Panc1 (cell line): ENCODE data around the gene NINL. TPM values are rescaled to one million over a fixed set of nuclear protein-coding genes. Genes with fewer than 3 reads are reported as not detected.

Source experiments
- ATAC-seq: fragments of 200-7000 bp; cut with Tn5 transposase; 2 replicates; pipeline ENCODE4 v1.9.1; 2020; ENCODE audit warnings: mild to moderate bottlenecking, moderate library complexity
- BruUV-seq: library from RNA; stranded (reverse); fragments of 400-500 nt; replicated peaks from 2 replicates; lab custom pipeline; 2021; lab: Mats Ljungman, UMichigan
- CTCF ChIA-PET: fragments of 300-600 bp; sonication (Branson Sonifier 250); formaldehyde crosslinking; loops from one replicate; lab custom pipeline; 2022; ENCODE audit warnings: antibody characterized with exemption; lab: Charles Lee
- POLR2A ChIA-PET: fragments of 300-600 bp; sonication (Branson Sonifier 250); formaldehyde crosslinking; loops from one replicate; lab custom pipeline; 2022; ENCODE audit warnings: antibody characterized with exemption; lab: Charles Lee
- DNase-seq: peaks from one replicate; pipeline ENCODE4 v3.0.0-alpha.2; 2010; ENCODE audit warnings: low read depth, low spot score
- H3K27ac ChIP-seq: 2 replicates; pipeline ENCODE4 v1.5.1; 2011; ENCODE audit warnings: mild to moderate bottlenecking, low read length, inconsistent platforms
- H3K27me3 ChIP-seq: fragments of 200-500 bp; sonication (Bioruptor generic); 2 replicates; pipeline ENCODE4 v1.6.0; 2014; ENCODE audit warnings: low read length, inconsistent platforms; ENCODE audit not compliant: control insufficient read depth, insufficient read depth
- H3K36me3 ChIP-seq: fragments of 200-500 bp; sonication (Bioruptor generic); 2 replicates; pipeline ENCODE4 v1.5.1; 2014; ENCODE audit warnings: inconsistent platforms, mild to moderate bottlenecking, low read length, moderate library complexity; ENCODE audit not compliant: control insufficient read depth, insufficient read depth
- H3K4me1 ChIP-seq: 2 replicates; pipeline ENCODE4 v1.5.1; 2011; ENCODE audit warnings: inconsistent platforms, mild to moderate bottlenecking, low read length, moderate library complexity; ENCODE audit not compliant: control insufficient read depth, insufficient read depth
- H3K4me3 ChIP-seq, 2 experiments: 2 replicates each; pipeline ENCODE4 v1.5.1; 2011 to 2012; ENCODE audit warnings: low read depth in 2 of 2, low read length in 2 of 2, mild to moderate bottlenecking in 2 of 2, inconsistent platforms in 1 of 2, moderate library complexity in 1 of 2
- H3K9me3 ChIP-seq: fragments of 200-500 bp; sonication (Bioruptor generic); 2 replicates; pipeline ENCODE4 v1.5.1; 2014; ENCODE audit warnings: low read depth, mild to moderate bottlenecking, inconsistent platforms, low read length, moderate library complexity; ENCODE audit not compliant: control insufficient read depth, insufficient read depth
- CTCF ChIP-seq: fragments of 450-650 bp; IDR thresholded peaks from 2 replicates; pipeline ENCODE4 v1.5.1; 2017; ENCODE audit warnings: mild to moderate bottlenecking
- POLR2AphosphoS5 ChIP-seq: IDR thresholded peaks from 2 replicates; pipeline ENCODE4 v1.6.1; 2012; ENCODE audit warnings: mild to moderate bottlenecking, low read depth, low read length, moderate library complexity
- REST ChIP-seq, 2 experiments: IDR thresholded peaks; 2 replicates each; pipeline ENCODE4 v1.6.1; 2011 to 2012; ENCODE audit warnings: low read depth in 2 of 2, control low read depth in 1 of 2, low read length in 1 of 2, mild to moderate bottlenecking in 1 of 2, moderate library complexity in 1 of 2; ENCODE audit not compliant: insufficient read depth in 1 of 2
- SIN3A ChIP-seq: IDR thresholded peaks from 2 replicates; pipeline ENCODE4 v1.6.1; 2012; ENCODE audit warnings: low read depth, mild to moderate bottlenecking, low read length, moderate library complexity, borderline replicate concordance; ENCODE audit not compliant: insufficient read depth
- TCF7L2 ChIP-seq: IDR thresholded peaks from 2 replicates; pipeline ENCODE4 v1.6.1; 2011; ENCODE audit warnings: mild to moderate bottlenecking, low read depth, low read length, inconsistent platforms
- in situ Hi-C: cut with HindIII; loops from 2 replicates; pipeline ENCODE4 v1.10.0; 2016; ENCODE audit warnings: low sequenced_read_pairs, low pct_unique_long_range_greater_than_20kb
- intact Hi-C: fragments of 100-400 bp; cut with micrococcal nuclease; formaldehyde crosslinking; loops from one replicate; pipeline ENCODE4 v1.10.0; 2022; ENCODE audit not compliant: unreplicated experiment
- total RNA-seq: library from RNA; stranded (reverse); gene quantifications from one replicate; pipeline ENCODE4 v1.2.1, GENCODE V29; 2021; ENCODE audit not compliant: unreplicated experiment

NINL gene
- total RNA-seq, 1 experiment from 2014 or later: 25.0 TPM

GRCh38 chr20:25508083-25508770 lies 77.1 kb downstream of the NINL start:
- DNase-seq: no peak
- in situ Hi-C loops (no loop called here), intact Hi-C loops (no loop called here)
- ChIA-PET POLR2A (no interaction called here), CTCF (no interaction called here)
- H3K4me1 ChIP-seq: no peaks in the 10 kb centered on the region
- no TSS peak for BruUV-seq
- no peaks in the 10 kb centered on the region for H3K27me3 ChIP-seq
- peak; percentile 49; the same call in 1 of the 2 replicates for ATAC-seq
- H3K4me3 ChIP-seq: no peak overlapping the region
- H3K36me3 ChIP-seq: peaks cover 7% of the 10 kb centered on the region
- H3K27ac ChIP-seq: no peak overlapping the region
- H3K9me3 ChIP-seq: no peaks in the 10 kb centered on the region
- TF ChIP-seq CTCF (no peak), POLR2AphosphoS5 (no peak), SIN3A (no peak), TCF7L2 (no peak), REST (IDR thresholded peaks at IDR 0.05; ENCODE audit: insufficient read depth in 1 of 2, low read depth in 2 of 2, low read length in 1 of 2) (no peak)

- H3K4me1 ChIP-seq: no peaks in the 10 kb centered on the region
- ATAC-seq (0 out of 2 replicates have a peak, but pooled peaks have one; percentile 16), DNase-seq (no peak)
- no peak for TF ChIP-seq TCF7L2
- no peak for TF ChIP-seq SIN3A
- TF ChIP-seq REST (IDR thresholded peaks at IDR 0.05; ENCODE audit: insufficient read depth in 1 of 2, low read depth in 2 of 2, low read length in 1 of 2): no peak
- no peak for TF ChIP-seq CTCF
- no peak for TF ChIP-seq POLR2AphosphoS5
- no peaks in the 10 kb centered on the region for H3K9me3 ChIP-seq
- peaks cover 7% of the 10 kb centered on the region for H3K36me3 ChIP-seq
- ChIA-PET CTCF (no interaction called here), POLR2A (no interaction called here)
- no peak overlapping the region for H3K4me3 ChIP-seq
- no TSS peak for BruUV-seq
- in situ Hi-C loops: no loop called here
- intact Hi-C loops: no loop called here
- H3K27ac ChIP-seq: no peak overlapping the region
- H3K27me3 ChIP-seq: no peaks in the 10 kb centered on the region
Observed at GRCh38 chr20:25507385-25508082, 77.8 kb downstream of the NINL start.
